ENCODE data around the gene FGFR2.

The FGFR2 gene

DNA sequence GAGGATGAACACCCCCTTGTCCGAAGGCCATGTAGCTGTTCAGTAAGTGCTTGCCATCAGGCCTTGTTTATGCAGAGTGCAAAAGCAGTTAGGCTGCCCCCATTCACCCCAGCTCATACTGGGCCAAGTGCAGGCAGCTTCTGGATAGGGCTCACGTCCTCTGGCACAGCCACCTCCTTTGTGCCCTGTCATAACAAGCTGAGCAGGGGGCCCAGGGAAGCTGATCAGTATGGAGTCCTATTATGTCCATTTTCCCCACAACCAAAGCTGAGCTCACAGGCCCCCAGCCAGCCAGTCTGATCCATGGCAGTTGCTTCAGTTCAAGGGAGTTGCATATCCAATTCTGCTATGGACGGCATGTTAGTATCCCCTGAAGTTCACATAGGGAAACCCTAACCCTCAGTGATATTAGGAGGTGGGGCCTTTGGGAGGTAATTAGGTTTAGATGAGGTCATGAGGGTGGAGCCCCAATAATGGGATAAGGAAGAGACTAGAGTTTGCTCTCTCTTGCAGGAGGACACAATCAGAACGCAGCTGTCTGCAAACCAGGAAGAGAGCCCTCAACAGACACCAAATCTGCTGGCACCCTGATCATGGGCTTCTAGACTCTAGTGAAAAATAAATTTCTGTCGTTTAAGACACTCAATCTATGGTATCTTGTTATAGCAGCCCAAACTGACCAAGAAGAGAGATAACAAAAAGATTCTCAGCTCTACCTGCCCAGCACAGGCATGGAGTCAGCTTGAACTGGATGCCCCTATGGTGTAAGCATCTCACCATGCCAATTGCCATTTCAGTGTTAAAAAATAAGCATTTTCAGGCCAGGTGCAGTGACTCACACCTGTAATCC, 155.9 kb downstream of the FGFR2 start:
- no peak for DNase-seq

DNA sequence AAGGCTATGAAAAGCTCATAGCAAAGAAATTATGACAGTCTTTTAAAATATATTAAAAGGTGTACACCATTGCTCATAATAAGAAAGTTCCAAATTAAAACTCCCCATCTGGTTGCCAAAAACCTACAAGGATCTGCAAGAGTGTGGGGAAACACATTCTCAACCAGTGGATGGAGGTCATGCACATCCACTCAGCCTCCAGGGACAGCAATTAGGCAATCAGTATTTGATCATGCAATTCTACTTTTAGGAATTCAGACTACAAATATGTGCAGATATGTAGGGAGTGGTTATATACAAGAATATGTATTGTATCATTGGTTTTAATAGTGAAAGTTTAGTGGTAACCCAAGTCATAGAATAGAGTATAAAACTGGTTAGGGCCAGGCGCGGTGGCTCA, 157.8 kb downstream of the FGFR2 start:
- no peak for DNase-seq

DNA sequence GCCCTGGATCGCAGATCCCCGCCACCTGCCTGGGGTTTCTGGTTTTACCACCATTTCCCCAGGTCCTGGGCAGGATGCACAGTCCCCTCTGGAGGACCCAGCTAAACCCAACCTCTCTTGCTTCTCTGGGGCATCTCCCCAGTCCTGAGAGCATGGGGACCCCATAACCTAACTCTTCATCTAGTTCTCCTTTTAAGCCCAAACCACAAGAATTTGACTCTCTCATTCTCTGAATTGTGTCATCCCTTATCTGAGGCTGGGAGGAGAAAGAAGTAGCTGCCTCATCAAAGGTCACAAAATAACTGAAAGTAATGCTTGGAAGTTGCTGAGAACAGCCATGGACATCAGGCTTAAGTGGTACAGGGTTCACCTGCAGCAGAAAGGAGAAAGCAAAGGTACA, 159.9 kb downstream of the FGFR2 start:
- DNase-seq, result no peak

DNA sequence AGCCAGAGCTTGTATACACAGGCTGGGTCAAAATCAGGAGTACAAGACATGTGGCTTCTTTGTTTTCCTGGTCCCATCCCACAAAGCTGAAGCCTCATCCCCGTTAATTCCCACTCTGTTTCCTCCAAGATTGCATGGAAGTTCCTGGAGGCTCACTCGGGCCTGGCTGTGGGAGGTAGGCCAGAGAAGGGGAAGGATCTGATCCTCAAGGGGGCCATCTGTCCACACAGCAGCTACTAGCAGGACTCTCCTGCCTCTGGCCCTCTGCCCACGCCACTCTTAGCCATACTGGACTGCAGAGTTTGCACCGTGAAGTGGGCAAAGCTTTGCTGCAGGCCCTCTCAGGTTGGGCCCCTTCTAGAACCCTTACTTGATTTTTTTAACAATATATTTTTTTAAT, 160.6 kb downstream of the FGFR2 start:
- no peak for DNase-seq

DNA sequence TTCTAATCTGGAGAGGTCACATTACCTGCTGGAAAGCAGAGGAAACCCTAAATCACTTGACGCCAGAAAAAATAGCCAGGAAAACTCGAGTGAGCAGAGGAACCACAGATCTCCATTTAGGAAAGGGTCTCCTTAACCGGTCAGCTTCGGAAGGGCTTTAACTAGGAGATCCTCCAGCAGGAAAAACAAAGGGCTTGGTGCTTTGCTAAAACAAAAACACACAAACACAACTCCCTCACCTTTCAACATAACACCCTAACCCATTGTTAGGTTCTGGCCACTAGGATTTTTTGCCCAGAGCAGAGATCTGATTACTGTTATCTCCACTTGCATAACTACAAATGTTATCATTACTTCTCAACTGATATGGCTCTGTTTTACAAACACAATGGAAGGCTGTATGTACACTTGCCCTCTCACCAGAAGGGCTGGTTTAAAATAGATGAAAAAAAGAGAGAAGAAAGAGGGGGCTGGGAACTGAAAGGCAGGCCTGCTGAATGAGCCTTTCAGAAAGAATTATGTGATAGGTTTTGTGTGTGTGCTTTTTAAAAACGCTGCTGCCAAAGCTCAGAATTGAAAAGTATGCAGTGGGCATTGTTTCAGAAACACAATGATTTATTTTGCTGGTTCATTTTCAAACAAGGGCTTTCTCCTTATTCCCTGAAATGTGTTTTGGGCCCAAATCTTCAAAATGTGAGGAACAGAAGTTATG, 161.5 kb downstream of the FGFR2 start:
- no peak for DNase-seq

DNA sequence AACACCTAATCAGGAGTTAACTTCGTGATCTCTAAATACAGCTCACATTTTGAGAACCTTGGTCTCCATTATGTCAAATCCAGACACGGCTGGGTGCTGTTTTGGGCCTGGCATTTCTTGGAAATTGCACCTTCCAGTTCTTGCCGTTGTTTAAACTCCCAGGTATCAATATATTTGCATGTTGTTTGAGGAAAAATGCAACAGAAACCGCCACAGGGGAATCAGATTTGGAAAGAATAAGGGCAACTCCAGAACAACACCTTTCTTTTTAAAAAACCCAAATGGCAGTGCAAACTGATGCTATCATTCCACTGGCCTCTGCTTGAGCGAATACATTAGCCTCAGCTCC, 162.0 kb downstream of the FGFR2 start:
- no peak for DNase-seq

DNA sequence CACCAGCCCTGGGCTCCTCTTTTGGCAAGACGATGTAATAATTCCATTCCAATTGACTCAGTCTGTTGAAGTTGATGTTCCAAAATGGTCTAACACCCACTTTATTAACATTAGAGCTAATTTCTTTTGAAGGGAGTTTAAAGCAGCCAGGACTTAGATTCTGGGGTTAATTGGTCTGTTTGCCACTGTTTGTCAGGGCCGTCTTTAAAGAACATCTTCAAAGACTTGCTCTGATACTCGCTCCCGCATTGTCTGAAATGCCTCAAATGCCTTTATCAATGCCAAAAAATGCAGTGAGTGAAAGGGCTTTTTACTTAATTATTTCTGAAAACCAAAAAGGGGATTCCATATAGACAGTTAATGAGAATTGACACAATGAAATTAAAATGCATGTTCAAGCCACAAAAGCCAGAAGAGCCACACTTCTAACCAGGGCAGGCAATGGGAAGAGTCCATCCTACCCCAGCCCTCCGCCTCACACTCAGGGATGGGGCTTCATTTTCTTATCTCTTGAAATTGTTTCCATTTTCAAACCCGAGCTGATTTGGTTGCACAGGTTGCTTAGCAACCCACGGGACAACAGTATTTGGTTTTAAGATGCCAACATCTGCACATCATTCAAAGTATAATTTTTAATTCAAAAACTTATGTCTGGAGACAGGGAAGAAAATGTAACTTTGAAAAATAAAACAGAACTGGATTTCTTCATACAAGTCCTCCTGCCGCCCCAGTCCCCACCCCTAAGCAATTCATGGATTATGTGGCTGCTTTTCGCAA, 163.0 kb downstream of the FGFR2 start:
- DNase-seq, result no peak

DNA sequence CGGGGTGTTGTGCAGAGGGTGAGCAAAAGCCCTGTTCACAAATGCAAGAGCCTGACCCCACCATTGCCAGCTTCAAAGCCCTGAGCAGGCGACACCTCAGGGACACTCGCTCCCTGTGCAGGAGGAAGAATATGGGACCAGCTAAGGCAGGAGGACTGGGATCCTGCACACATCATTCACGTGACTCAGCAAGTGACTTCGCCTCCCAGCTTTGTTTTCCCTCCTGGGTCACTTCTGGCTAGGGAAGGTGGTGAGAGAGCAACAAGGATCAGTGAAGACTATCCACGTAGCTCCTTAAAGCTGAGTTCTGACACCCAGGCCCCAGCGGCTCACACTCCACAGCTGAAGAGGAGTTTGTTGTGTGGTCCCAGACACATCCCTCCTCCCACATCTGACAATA, 164.3 kb downstream of the FGFR2 start:
- DNase-seq, result no peak

DNA sequence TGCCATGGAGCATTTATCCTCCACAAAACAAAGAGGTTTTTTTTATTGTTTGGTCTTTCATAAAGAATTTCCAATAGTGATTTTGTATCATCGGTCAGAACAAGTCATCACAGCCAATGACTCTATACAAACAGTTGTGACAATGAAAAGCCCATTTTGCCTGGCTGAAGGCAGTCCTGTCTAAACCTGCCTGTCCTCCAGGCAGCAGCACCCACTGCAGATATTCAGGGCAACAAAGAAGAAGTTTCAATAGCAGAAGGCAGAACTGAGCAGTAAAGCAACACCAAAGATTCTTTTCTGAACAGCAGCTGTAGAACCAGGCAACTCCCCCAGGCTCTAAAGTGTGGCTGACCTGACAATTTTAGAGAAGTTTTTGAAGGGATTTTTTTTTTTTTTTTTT, 169.4 kb downstream of the FGFR2 start:
- no peak for DNase-seq
